WTC11 (cell line): ENCODE results near the gene CD300A. TPM values are rescaled to one million over a fixed set of nuclear protein-coding genes. Genes with fewer than 3 reads are reported as not detected.

Experiments used
- ATAC-seq: fragments of 200-7000 bp; cut with Tn5 transposase; 2 replicates; pipeline ENCODE4 v1.10.0; 2021; ENCODE audit warnings: mild to moderate bottlenecking, moderate library complexity
- CTCF ChIA-PET: fragments of 300-600 bp; sonication (Branson Sonifier 250); formaldehyde crosslinking; loops from one replicate; lab custom pipeline; 2021; ENCODE audit warnings: antibody characterized with exemption; lab: Charles Lee
- POLR2A ChIA-PET: fragments of 350-600 bp; sonication (Branson Sonifier 250); formaldehyde crosslinking; loops from one replicate; lab custom pipeline; 2021; ENCODE audit warnings: antibody characterized with exemption; lab: Charles Lee
- DNase-seq: peaks from one replicate; pipeline ENCODE4 v3.0.0; 2021; ENCODE audit warnings: low spot score
- H3K27ac Mint-ChIP-seq: 2 replicates; pipeline ENCODE4 v1.8.0; 2021; ENCODE audit warnings: mixed read lengths
- H3K27me3 Mint-ChIP-seq: 2 replicates; pipeline ENCODE4 v1.8.0; 2021; ENCODE audit warnings: low read depth, mild to moderate bottlenecking, moderate library complexity, mixed read lengths
- H3K36me3 Mint-ChIP-seq: 2 replicates; pipeline ENCODE4 v1.8.0; 2021; ENCODE audit warnings: mixed read lengths
- H3K4me1 Mint-ChIP-seq: 2 replicates; pipeline ENCODE4 v1.8.0; 2022; ENCODE audit warnings: mixed read lengths
- H3K4me3 Mint-ChIP-seq: 2 replicates; pipeline ENCODE4 v1.8.0; 2021; ENCODE audit warnings: mild to moderate bottlenecking, moderate library complexity, mixed read lengths
- H3K9me3 Mint-ChIP-seq: 2 replicates; pipeline ENCODE4 v1.8.0; 2021; ENCODE audit warnings: mixed read lengths
- GTF2I ChIP-seq: fragments of 250-450 bp; sonication (Bioruptor Pico); conservative IDR thresholded peaks from 2 replicates; pipeline ENCODE4 v1.4.0; 2021; ENCODE audit warnings: mild to moderate bottlenecking
- PRDM15 ChIP-seq: sonication (generic); formaldehyde crosslinking; IDR thresholded peaks from 2 replicates; pipeline ENCODE4 v1.8.0; 2022; ENCODE audit warnings: missing genetic modification reagents
- PRRX2 ChIP-seq: fragments of 250-450 bp; sonication (Bioruptor Pico); IDR thresholded peaks from 2 replicates; pipeline ENCODE4 v1.8.0; 2021; ENCODE audit warnings: mild to moderate bottlenecking
- RELA ChIP-seq: sonication (generic); formaldehyde crosslinking; IDR thresholded peaks from 2 replicates; pipeline ENCODE4 v1.8.1; 2022; ENCODE audit warnings: missing genetic modification reagents, mild to moderate bottlenecking, borderline replicate concordance
- USF2 ChIP-seq: sonication (generic); formaldehyde crosslinking; IDR thresholded peaks from 2 replicates; pipeline ENCODE4 v1.8.1; 2023; ENCODE audit warnings: mild to moderate bottlenecking, missing genetic modification reagents, moderate library complexity
- ZNF425 ChIP-seq: fragments of 250-450 bp; sonication (Bioruptor Pico); conservative IDR thresholded peaks from 2 replicates; pipeline ENCODE4 v1.9.0; 2021; ENCODE audit warnings: mild to moderate bottlenecking
- total RNA-seq: library from RNA; stranded (reverse); gene quantifications from 3 replicates; pipeline ENCODE4 v1.2.3, GENCODE V29; 2021
- TF ChIP-seq, protein P1 (sequence below): sonication (generic); formaldehyde crosslinking; IDR thresholded peaks from 2 replicates; pipeline ENCODE4 v1.8.1; 2023; ENCODE audit warnings: mild to moderate bottlenecking, missing genetic modification reagents, borderline replicate concordance

CD300A gene
- total RNA-seq, 1 experiment from 2014 or later, result 1.1 TPM

GRCh38 chr17:74451557-74451956 lies 14.9 kb upstream of the CD300A start:
- H3K9me3 Mint-ChIP-seq, result no peaks in the 10 kb centered on the region
- peaks cover 36% of the 10 kb centered on the region for H3K4me1 Mint-ChIP-seq
- H3K27ac Mint-ChIP-seq, result no peak overlapping the region
- POLR2A ChIA-PET, result interaction anchor here (0.7 to 0.8 kb wide), 2 partner anchors 32 to 45 kb away, joined by 3 read pairs; no protein-coding TSS in a partner anchor
- H3K4me3 Mint-ChIP-seq, result no peak overlapping the region
- ATAC-seq, result no peak
- no peak for TF ChIP-seq PRRX2 (CRISPR knock-in tag)
- TF ChIP-seq GTF2I (CRISPR knock-in tag), result no peak
- no peak for TF ChIP-seq USF2 (CRISPR knock-in tag)
- no peak for TF ChIP-seq RELA (CRISPR knock-in tag)
- TF ChIP-seq, protein P1, sequence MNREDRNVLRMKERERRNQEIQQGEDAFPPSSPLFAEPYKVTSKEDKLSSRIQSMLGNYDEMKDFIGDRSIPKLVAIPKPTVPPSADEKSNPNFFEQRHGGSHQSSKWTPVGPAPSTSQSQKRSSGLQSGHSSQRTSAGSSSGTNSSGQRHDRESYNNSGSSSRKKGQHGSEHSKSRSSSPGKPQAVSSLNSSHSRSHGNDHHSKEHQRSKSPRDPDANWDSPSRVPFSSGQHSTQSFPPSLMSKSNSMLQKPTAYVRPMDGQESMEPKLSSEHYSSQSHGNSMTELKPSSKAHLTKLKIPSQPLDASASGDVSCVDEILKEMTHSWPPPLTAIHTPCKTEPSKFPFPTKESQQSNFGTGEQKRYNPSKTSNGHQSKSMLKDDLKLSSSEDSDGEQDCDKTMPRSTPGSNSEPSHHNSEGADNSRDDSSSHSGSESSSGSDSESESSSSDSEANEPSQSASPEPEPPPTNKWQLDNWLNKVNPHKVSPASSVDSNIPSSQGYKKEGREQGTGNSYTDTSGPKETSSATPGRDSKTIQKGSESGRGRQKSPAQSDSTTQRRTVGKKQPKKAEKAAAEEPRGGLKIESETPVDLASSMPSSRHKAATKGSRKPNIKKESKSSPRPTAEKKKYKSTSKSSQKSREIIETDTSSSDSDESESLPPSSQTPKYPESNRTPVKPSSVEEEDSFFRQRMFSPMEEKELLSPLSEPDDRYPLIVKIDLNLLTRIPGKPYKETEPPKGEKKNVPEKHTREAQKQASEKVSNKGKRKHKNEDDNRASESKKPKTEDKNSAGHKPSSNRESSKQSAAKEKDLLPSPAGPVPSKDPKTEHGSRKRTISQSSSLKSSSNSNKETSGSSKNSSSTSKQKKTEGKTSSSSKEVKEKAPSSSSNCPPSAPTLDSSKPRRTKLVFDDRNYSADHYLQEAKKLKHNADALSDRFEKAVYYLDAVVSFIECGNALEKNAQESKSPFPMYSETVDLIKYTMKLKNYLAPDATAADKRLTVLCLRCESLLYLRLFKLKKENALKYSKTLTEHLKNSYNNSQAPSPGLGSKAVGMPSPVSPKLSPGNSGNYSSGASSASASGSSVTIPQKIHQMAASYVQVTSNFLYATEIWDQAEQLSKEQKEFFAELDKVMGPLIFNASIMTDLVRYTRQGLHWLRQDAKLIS, result no peak
- peaks cover 25% of the 10 kb centered on the region for H3K27me3 Mint-ChIP-seq
- no peak for DNase-seq
- CTCF ChIA-PET, result interaction anchor here (0.7 to 9.1 kb wide), 6 partner anchors 15 to 247 kb away, joined by 3 to 151 read pairs (median 11); partner anchors contain the start of genes BTBD17 and CD300H
- H3K36me3 Mint-ChIP-seq, result no peaks in the 10 kb centered on the region

- Mint-ChIP-seq H3K27ac (no peak overlapping the region), H3K4me1 (peaks cover 38% of the 10 kb centered on the region)
- TF ChIP-seq PRDM15, result peak; percentile 82
- TF ChIP-seq ZNF425, result no peak
Measured at GRCh38 chr17:74452033-74452840, 14.2 kb upstream of the CD300A start.

More at GRCh38 chr17:74452033-74452840, 14.2 kb upstream of the CD300A start:
- ChIA-PET POLR2A (interaction anchor here (0.5 to 0.8 kb wide), 3 partner anchors 20 to 46 kb away, joined by 3 read pairs; no protein-coding TSS in a partner anchor), CTCF (interaction anchor here (0.8 to 9.1 kb wide), 5 partner anchors 16 to 151 kb away, joined by 3 to 151 read pairs (median 19); partner anchors contain the start of genes BTBD17 and CD300H)
- no peak for DNase-seq
- peaks cover 25% of the 10 kb centered on the region for H3K27me3 Mint-ChIP-seq
- H3K9me3 Mint-ChIP-seq, result no peaks in the 10 kb centered on the region
- H3K4me3 Mint-ChIP-seq, result peak overlapping the region; percentile 65
- H3K36me3 Mint-ChIP-seq, result no peaks in the 10 kb centered on the region
- no peak; the same call in 1 of the 2 replicates for ATAC-seq
